IPS-15b (cell line): Measurements from ENCODE around the gene LCORL.

Source experiments
- H3K27me3 ChIP-seq: one replicate; pipeline ENCODE4 v1.6.1; 2013; ENCODE audit warnings: low read length; ENCODE audit not compliant: control insufficient read depth, insufficient read depth
- H3K36me3 ChIP-seq: one replicate; pipeline ENCODE4 v1.6.1; 2013; ENCODE audit warnings: low read length; ENCODE audit not compliant: control insufficient read depth, insufficient read depth
- H3K4me1 ChIP-seq: one replicate; pipeline ENCODE4 v1.6.1; 2013; ENCODE audit warnings: mild to moderate bottlenecking, low read length; ENCODE audit not compliant: control insufficient read depth, insufficient read depth
- H3K4me3 ChIP-seq: one replicate; pipeline ENCODE4 v1.5.1; 2013; ENCODE audit warnings: low read depth, low read length
- H3K9ac ChIP-seq: one replicate; pipeline ENCODE4 v1.6.1; 2013; ENCODE audit warnings: low read depth, mild to moderate bottlenecking, low read length
- H3K9me3 ChIP-seq: one replicate; pipeline ENCODE4 v1.6.1; 2013; ENCODE audit warnings: mild to moderate bottlenecking, low read length; ENCODE audit not compliant: control insufficient read depth, insufficient read depth

LCORL gene

GRCh38 chr4:17921451-17921850, 100.1 kb downstream of the LCORL start:
- Histone ChIP-seq H3K27me3 (no peaks in the 10 kb centered on the region), H3K4me1 (no peaks in the 10 kb centered on the region), H3K36me3 (no peaks in the 10 kb centered on the region), H3K4me3 (no peak overlapping the region), H3K9me3 (no peaks in the 10 kb centered on the region), H3K9ac (no peak overlapping the region)

GRCh38 chr4:17920681-17921080, 100.9 kb downstream of the LCORL start:
- H3K4me1 ChIP-seq = no peaks in the 10 kb centered on the region
- no peaks in the 10 kb centered on the region for H3K36me3 ChIP-seq
- no peak overlapping the region for H3K9ac ChIP-seq
- H3K27me3 ChIP-seq = no peaks in the 10 kb centered on the region
- H3K4me3 ChIP-seq = no peak overlapping the region
- no peaks in the 10 kb centered on the region for H3K9me3 ChIP-seq

- Histone ChIP-seq H3K4me3 (no peak overlapping the region), H3K36me3 (no peaks in the 10 kb centered on the region)
These were observed 106.1 kb downstream of the LCORL start for GRCh38 chr4:17915439-17915838.

GRCh38 chr4:17912011-17912410, 109.5 kb downstream of the LCORL start:
- no peaks in the 10 kb centered on the region for H3K9me3 ChIP-seq
- H3K27me3 ChIP-seq = no peaks in the 10 kb centered on the region
- no peaks in the 10 kb centered on the region for H3K36me3 ChIP-seq
- H3K4me1 ChIP-seq = no peaks in the 10 kb centered on the region
- H3K4me3 ChIP-seq = no peak overlapping the region
- no peak overlapping the region for H3K9ac ChIP-seq

More at GRCh38 chr4:17915439-17915838, 106.1 kb downstream of the LCORL start:
- no peaks in the 10 kb centered on the region for H3K9me3 ChIP-seq
- no peaks in the 10 kb centered on the region for H3K4me1 ChIP-seq
- no peaks in the 10 kb centered on the region for H3K27me3 ChIP-seq
- H3K9ac ChIP-seq = no peak overlapping the region

GRCh38 chr4:17911608-17912007, 109.9 kb downstream of the LCORL start:
- Histone ChIP-seq H3K27me3 (no peaks in the 10 kb centered on the region), H3K9ac (no peak overlapping the region), H3K4me3 (no peak overlapping the region), H3K36me3 (no peaks in the 10 kb centered on the region), H3K9me3 (no peaks in the 10 kb centered on the region), H3K4me1 (no peaks in the 10 kb centered on the region)

GRCh38 chr4:17898553-17899055, 123.0 kb downstream of the LCORL start:
- Histone ChIP-seq H3K4me3 (no peak overlapping the region), H3K4me1 (no peaks in the 10 kb centered on the region), H3K27me3 (no peaks in the 10 kb centered on the region), H3K36me3 (no peaks in the 10 kb centered on the region), H3K9ac (no peak overlapping the region), H3K9me3 (no peaks in the 10 kb centered on the region)

- H3K27me3 ChIP-seq = no peaks in the 10 kb centered on the region
- no peaks in the 10 kb centered on the region for H3K9me3 ChIP-seq
- H3K4me1 ChIP-seq = no peaks in the 10 kb centered on the region
- H3K4me3 ChIP-seq = no peak overlapping the region
- H3K36me3 ChIP-seq = no peaks in the 10 kb centered on the region
- H3K9ac ChIP-seq = no peak overlapping the region
These were observed 126.1 kb downstream of the LCORL start for GRCh38 chr4:17895481-17895880.

- Histone ChIP-seq H3K27me3 (no peaks in the 10 kb centered on the region), H3K9ac (no peak overlapping the region), H3K9me3 (no peaks in the 10 kb centered on the region), H3K4me1 (no peaks in the 10 kb centered on the region), H3K36me3 (no peaks in the 10 kb centered on the region), H3K4me3 (no peak overlapping the region)
These were observed 127.1 kb downstream of the LCORL start for GRCh38 chr4:17894421-17894820.

- H3K27me3 ChIP-seq = no peaks in the 10 kb centered on the region
- no peak overlapping the region for H3K4me3 ChIP-seq
- H3K9ac ChIP-seq = no peak overlapping the region
These were observed 131.9 kb downstream of the LCORL start for GRCh38 chr4:17889692-17890091.

GRCh38 chr4:17884511-17884910, 137.0 kb downstream of the LCORL start:
- no peak overlapping the region for H3K9ac ChIP-seq
- no peaks in the 10 kb centered on the region for H3K4me1 ChIP-seq
- H3K27me3 ChIP-seq = no peaks in the 10 kb centered on the region
- no peaks in the 10 kb centered on the region for H3K9me3 ChIP-seq
- H3K4me3 ChIP-seq = no peak overlapping the region
- no peaks in the 10 kb centered on the region for H3K36me3 ChIP-seq

More at GRCh38 chr4:17889692-17890091, 131.9 kb downstream of the LCORL start:
- Histone ChIP-seq H3K9me3 (no peaks in the 10 kb centered on the region), H3K4me1 (no peaks in the 10 kb centered on the region), H3K36me3 (no peaks in the 10 kb centered on the region)

GRCh38 chr4:17884063-17884462, 137.5 kb downstream of the LCORL start:
- Histone ChIP-seq H3K27me3 (no peaks in the 10 kb centered on the region), H3K4me1 (no peaks in the 10 kb centered on the region), H3K4me3 (no peak overlapping the region), H3K36me3 (no peaks in the 10 kb centered on the region), H3K9me3 (no peaks in the 10 kb centered on the region), H3K9ac (no peak overlapping the region)

GRCh38 chr4:17877661-17878060, 143.9 kb downstream of the LCORL start:
- Histone ChIP-seq H3K27me3 (no peaks in the 10 kb centered on the region), H3K4me3 (no peak overlapping the region), H3K9me3 (no peaks in the 10 kb centered on the region), H3K36me3 (no peaks in the 10 kb centered on the region), H3K4me1 (no peaks in the 10 kb centered on the region), H3K9ac (no peak overlapping the region)
